HG02798 (cell line): ENCODE measurements around the gene CCL7.

Experiments used
- ATAC-seq: cut with Tn5 transposase; IDR thresholded peaks from one replicate; pipeline ENCODE4 v1.9.1; 2021; ENCODE audit warnings: mild to moderate bottlenecking; ENCODE audit not compliant: unreplicated experiment, poor library complexity

Gene CCL7

GRCh38 chr17:34275881-34276280, 5.9 kb downstream of the CCL7 start:
- no peak for ATAC-seq

DNA sequence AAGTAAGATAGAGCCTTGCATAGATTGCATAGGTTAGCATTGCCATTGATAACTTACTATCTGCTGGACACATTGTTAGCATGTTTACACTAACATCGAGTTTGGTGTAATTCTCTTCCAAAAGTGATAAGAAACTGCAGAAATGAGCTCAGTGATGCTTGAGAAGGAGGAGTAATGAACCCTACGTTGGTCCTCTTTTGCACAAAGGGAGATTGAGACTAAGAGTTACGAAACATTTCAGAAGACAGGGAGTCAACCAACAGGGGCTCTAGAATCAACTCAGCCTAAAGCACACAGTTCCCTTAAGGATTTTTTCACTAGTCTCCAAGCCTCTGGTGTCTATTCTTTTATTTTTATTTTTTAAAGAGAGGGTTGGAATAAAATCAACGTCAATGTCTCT, 6.8 kb downstream of the CCL7 start:
- no peak for ATAC-seq

- ATAC-seq, result no peak
Measured at GRCh38 chr17:34283571-34283970, 13.6 kb downstream of the CCL7 start.

- ATAC-seq, result no peak
Measured at GRCh38 chr17:34285286-34285792, 15.3 kb downstream of the CCL7 start, which contains the start of gene CCL11. CCL11 (plus strand) TSS chr17:34285742; CDS start chr17:34285809, 67 bp downstream.

GRCh38 chr17:34287875-34288274, 17.9 kb downstream of the CCL7 start:
- ATAC-seq, result no peak

GRCh38 chr17:34290586-34290985, 20.6 kb downstream of the CCL7 start:
- no peak for ATAC-seq

- no peak for ATAC-seq
Measured at GRCh38 chr17:34291721-34292348, 21.8 kb downstream of the CCL7 start.

DNA sequence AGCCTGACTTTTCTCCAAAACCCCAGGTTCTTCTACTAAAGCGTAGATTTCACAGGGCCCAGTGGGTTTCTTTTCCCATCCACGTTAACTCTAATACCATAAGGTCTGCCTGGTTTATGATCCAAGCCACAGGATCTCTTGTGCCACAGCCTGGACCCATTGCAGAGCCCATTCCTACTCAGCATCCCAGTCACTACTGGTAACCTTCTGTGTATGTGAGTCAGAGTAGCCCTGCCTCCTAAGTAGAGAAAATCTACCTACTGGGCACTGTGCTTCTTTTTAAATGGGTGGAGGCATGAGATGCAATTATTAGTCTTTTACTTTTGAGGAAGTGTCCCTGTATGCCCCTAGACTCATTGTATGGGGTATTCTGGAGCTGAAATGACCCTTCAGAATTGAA, 29.0 kb downstream of the CCL7 start:
- ATAC-seq, result no peak

- no peak for ATAC-seq
Measured at GRCh38 chr17:34299956-34300577, 30.0 kb downstream of the CCL7 start.

GRCh38 chr17:34300652-34301370, 30.8 kb downstream of the CCL7 start:
- no peak for ATAC-seq

DNA sequence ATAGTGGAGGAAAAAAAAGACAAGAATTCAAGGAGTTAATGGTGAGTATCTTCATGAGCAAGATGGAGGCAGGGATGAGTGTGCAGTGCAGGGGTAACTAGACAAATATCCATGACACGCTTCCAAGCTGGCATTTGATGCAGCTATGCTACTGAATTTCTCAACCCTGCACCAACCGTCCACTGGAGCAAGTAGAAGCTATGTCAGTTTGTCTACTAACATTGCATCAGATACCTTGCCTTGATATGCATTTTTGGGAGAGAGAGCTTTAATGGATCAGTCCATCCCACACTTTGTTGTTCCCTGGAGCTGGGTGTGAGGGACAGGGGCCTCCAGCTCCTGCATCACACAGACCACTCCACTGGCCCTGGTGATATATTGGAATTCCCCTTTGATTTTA, 32.0 kb downstream of the CCL7 start:
- ATAC-seq, result no peak

DNA sequence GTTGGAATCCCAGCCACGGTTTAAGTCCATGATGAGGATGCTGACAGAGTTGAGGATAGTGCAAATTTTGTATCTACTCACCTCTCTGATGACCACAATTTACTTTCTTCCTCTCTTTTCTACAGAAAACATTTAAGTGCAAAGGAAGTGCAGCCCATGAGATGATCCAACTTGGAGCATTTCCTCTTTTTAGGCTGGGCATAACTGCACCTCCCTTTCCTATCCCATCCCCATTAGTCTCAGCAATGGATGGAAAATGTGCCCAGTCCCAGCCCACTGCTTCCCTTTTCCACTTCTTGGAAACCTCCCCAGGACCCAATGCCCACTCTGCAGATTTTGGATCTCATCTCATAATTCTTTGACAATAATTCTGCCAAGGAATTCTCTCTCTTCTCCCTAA, 32.6 kb downstream of the CCL7 start:
- ATAC-seq, result no peak

- no peak for ATAC-seq
Measured at GRCh38 chr17:34303606-34304005, 33.6 kb downstream of the CCL7 start.

DNA sequence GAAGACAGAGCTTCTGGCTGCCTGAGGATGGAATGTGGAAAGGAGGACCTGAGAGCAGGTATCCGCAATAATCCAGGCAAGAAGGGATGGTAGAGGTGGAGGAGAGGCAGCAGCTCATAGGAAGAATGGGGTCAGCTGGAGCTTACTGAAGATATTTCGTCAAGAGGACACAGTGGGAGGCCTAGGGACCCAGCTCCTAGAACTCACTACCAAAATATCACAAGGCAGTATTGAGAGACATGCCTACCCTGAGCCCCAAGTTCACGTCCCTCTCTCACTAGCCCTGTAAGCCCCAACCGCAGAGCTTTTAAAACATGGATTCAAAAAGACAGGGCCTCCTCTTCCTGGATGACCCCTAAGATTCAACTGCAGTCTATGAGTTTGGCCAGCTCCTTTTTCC, 35.0 kb downstream of the CCL7 start:
- no peak for ATAC-seq

DNA sequence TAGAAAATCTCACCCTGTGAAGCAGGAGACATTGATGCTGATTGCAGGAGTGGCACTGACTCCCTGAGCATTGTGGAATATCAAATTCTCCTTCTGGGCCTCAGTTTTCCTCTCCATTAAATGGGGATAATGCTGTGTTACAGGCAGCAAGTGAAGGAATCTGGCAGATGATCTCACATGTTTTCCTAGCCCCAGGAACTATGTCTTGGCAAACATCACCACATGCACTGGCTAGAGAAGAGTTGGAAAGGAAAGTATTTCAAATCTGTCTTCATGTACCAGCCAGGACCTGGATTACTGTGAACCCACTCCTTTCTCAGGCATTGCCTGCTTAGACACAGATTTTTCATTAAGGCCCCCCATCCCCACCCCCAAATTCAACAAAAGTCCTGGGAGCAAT, 35.6 kb downstream of the CCL7 start:
- ATAC-seq, result no peak

- ATAC-seq, result no peak
Measured at GRCh38 chr17:34306466-34306865, 36.4 kb downstream of the CCL7 start.

- ATAC-seq, result no peak
Measured at GRCh38 chr17:34307110-34307509, 37.1 kb downstream of the CCL7 start.

- ATAC-seq, result no peak
Measured at GRCh38 chr17:34308371-34308770, 38.4 kb downstream of the CCL7 start.

DNA sequence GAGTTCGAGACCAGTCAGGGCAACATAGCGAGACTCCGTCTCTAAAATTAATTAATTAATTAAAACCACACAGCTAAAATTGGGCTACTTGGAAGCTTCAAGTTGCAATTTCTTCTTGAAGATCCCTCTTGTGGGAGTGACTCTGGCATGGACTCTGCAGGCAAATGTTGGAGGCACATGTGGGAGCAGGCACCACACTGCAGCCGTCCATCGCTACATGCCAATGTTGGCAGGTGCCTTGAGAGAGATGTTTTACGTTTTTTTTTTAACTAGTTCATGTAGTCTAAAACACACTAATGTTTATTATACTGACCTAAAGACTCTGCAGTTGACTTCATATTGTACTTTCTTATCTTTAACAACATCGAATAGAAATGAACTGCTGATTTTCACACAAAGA, 41.3 kb downstream of the CCL7 start:
- ATAC-seq, result no peak

GRCh38 chr17:34312080-34312479, 42.1 kb downstream of the CCL7 start:
- ATAC-seq, result no peak

- ATAC-seq, result no peak
Measured at GRCh38 chr17:34313164-34313563, 43.1 kb downstream of the CCL7 start.
